WTC11 (cell line): ENCODE measurements around the gene SPTB.

Experiments used
- CTCF ChIP-seq: fragments of 200-600 bp; IDR thresholded peaks from 2 replicates; pipeline ENCODE4 v1.8.0; 2022; ENCODE audit warnings: antibody characterized with exemption
- NFYB ChIP-seq: sonication (generic); formaldehyde crosslinking; conservative IDR thresholded peaks from 2 replicates; pipeline ENCODE4 v1.8.0; 2022; ENCODE audit warnings: low read depth, missing genetic modification reagents
- ZBTB43 ChIP-seq: sonication (generic); formaldehyde crosslinking; IDR thresholded peaks from 2 replicates; pipeline ENCODE4 v1.8.1; 2023; ENCODE audit warnings: mild to moderate bottlenecking, missing genetic modification reagents

- TF ChIP-seq ZBTB43 (CRISPR knock-in tag) (no peak), CTCF (no peak), NFYB (CRISPR knock-in tag) (no peak)
Observed at GRCh38 chr14:64718762-64719161, 160.9 kb downstream of the SPTB start.
